Stimulated activated naive CD8-positive, alpha-beta T cell treated with anti-CD3 and anti-CD28 coated beads, Interleukin-15, amount 100 ng/mL, for 72 hours (primary cell): ENCODE measurements around the gene RBL1.
"Not testable (repeated sequence)": the region's sequence is repeated elsewhere in the genome, so short reads cannot be mapped to it uniquely, and the experiment has no call there.

Experiments
- ATAC-seq: fragments of 150-1000 bp; cut with Tn5 transposase; 2 replicates; pipeline ENCODE4 v1.10.0; 2021; ENCODE audit warnings: mild to moderate bottlenecking, moderate library complexity
- DNase-seq, 2 donors: peaks; one replicate each; pipeline ENCODE4 v3.0.0; 2021 to 2022
- H3K27ac Mint-ChIP-seq, 2 donors: one replicate each; pipeline ENCODE4 v1.8.0; 2022; ENCODE audit warnings: mild to moderate bottlenecking in 2 of 2, mixed read lengths in 2 of 2, moderate library complexity in 2 of 2
- H3K27me3 Mint-ChIP-seq: one replicate; pipeline ENCODE4 v1.8.0; 2022; ENCODE audit warnings: mixed read lengths
- H3K4me1 Mint-ChIP-seq: one replicate; pipeline ENCODE4 v1.8.0; 2022; ENCODE audit warnings: mild to moderate bottlenecking, mixed read lengths
- H3K4me3 Mint-ChIP-seq, 2 donors: one replicate each; pipeline ENCODE4 v1.8.0; 2022; ENCODE audit warnings: mild to moderate bottlenecking in 2 of 2, mixed read lengths in 2 of 2, moderate library complexity in 1 of 2
- H3K9me3 Mint-ChIP-seq, 2 donors: one replicate each; pipeline ENCODE4 v1.8.0; 2022; ENCODE audit warnings: mixed read lengths in 2 of 2

RBL1 gene

DNA sequence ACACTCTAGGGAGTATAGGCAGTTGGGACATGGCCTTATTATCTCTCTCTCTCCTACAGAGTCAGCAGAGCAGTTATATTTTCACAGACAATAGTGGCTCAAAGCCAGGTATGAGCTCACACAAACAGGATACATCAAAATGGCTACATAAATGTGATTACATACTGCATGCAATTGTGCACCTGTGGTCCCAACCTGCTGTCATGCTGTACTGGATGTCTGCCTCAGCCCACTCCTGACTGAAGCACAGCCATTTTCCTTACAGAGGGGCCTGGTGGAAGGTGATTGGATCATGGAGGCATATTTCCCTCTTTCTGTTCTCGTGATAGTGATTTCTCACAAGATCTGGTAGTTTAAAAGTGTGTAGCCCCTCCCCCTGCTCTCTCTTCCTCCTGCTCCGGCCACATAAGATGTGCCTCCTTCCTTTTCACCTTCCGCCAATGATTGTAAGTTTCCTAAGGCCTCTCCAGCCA is 107.3 kb downstream of the RBL1 start:
- Mint-ChIP-seq H3K4me1 (peaks cover 37% of the 10 kb centered on the region), H3K27me3 (no peaks in the 10 kb centered on the region), H3K9me3 (peaks cover 15 to 19% of the 10 kb centered on the region in 2 donors), H3K4me3 (peak overlapping the region; percentile 0 to 2), H3K27ac (peak overlapping the region; percentile 28 to 42)
- ATAC-seq (peak; percentile 73), DNase-seq (no peak)

GRCh38 chr20:36984257-36984638 is 111.5 kb downstream of the RBL1 start:
- peaks cover 7 to 9% of the 10 kb centered on the region in 2 donors for H3K9me3 Mint-ChIP-seq
- no peak for DNase-seq
- no peak overlapping the region for H3K27ac Mint-ChIP-seq
- peaks cover 23% of the 10 kb centered on the region for H3K4me1 Mint-ChIP-seq
- H3K27me3 Mint-ChIP-seq, result no peaks in the 10 kb centered on the region
- ATAC-seq, result no peak
- no peak overlapping the region for H3K4me3 Mint-ChIP-seq

DNA sequence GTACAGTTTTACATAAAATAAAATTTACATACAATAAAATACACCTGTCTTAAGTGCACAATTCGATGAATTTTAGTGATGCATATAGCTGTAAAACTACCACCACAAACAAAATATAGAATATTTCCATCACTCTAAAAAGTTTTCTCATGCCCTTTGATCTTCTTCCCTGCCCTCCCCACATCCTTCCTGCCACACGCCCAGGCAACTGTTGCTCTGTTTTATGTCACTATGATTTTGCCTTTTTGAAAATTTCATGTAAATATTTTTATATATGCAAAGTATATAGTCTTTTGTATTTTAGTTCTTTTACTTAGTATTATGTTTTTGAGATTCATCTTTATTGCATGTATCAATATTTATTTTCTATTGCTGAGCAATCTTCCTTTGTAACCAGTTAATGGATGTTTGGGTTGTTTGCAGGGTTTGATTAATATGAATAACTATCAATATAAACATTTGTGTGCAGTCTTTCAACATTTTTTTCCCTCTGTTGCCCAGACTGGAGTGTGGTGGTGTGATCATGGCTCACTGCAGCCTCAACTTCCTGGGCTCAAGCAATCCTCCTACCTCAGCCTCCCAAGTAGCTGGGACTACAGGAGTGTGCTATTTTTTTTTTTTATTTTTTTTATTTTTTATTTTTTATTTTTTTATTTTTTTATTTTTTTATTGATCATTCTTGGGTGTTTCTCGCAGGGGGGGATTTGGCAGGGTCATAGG is 120.5 kb downstream of the RBL1 start:
- peak overlapping the region in 1 of 2 donors; percentile 74 for H3K27ac Mint-ChIP-seq
- no peaks in the 10 kb centered on the region for H3K27me3 Mint-ChIP-seq
- H3K4me3 Mint-ChIP-seq, result peak overlapping the region; percentile 42 to 51
- peaks cover 2 to 6% of the 10 kb centered on the region in 2 donors for H3K9me3 Mint-ChIP-seq
- DNase-seq, result peak in 1 of 2 donors; percentile 48
- peaks cover 31% of the 10 kb centered on the region for H3K4me1 Mint-ChIP-seq
- ATAC-seq, result peak; percentile 94

DNA sequence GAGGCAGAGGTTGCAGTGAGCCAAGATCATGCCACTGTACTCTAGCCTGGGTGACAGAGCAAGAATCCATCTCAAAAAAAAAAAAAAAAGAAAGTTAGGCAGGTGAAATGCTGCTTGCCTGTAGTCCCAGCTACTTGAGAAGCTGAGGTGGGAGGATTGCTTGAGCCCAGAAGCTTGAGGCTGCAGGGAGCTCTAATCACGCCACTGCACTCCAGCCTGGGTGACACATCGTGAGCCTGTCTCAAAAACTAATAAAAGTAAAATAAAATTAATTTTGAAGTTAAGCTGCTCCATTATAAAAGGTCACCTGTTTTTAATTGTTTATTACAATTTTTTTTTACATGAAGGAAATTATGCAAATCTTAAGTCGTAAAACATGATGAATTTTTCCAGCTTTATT is 121.1 kb downstream of the RBL1 start:
- H3K27ac Mint-ChIP-seq, result no peak overlapping the region
- DNase-seq (no peak), ATAC-seq (no peak)
- H3K27me3 Mint-ChIP-seq, result no peaks in the 10 kb centered on the region
- H3K4me1 Mint-ChIP-seq, result peaks cover 37% of the 10 kb centered on the region
- peak overlapping the region in 1 of 2 donors; percentile 18 for H3K4me3 Mint-ChIP-seq
- H3K9me3 Mint-ChIP-seq, result peaks cover 8 to 12% of the 10 kb centered on the region in 2 donors

DNA sequence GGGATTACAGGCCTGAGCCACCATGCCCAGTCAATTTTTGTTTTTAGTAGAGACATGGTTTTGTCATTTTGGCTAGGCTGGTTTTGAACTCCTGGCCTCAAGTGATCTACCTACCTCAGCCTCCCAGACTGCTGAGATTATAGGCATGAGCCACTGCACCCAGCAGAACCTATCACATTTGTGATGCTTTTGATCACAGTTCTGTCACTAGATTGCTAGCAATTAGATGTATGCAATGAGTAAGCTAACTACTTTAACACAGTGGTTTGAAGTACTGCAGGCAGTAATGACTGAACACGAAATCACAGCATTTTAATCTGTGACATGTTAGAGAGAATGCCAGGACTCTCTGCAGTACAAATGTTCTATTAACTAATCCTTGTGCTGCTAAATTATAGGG is 124.7 kb downstream of the RBL1 start:
- DNase-seq (no peak), ATAC-seq (peak; percentile 64)
- Mint-ChIP-seq H3K9me3 (peaks cover 12 to 13% of the 10 kb centered on the region in 2 donors), H3K27ac (no peak overlapping the region), H3K27me3 (no peaks in the 10 kb centered on the region), H3K4me3 (no peak overlapping the region), H3K4me1 (peaks cover 64% of the 10 kb centered on the region)

DNA sequence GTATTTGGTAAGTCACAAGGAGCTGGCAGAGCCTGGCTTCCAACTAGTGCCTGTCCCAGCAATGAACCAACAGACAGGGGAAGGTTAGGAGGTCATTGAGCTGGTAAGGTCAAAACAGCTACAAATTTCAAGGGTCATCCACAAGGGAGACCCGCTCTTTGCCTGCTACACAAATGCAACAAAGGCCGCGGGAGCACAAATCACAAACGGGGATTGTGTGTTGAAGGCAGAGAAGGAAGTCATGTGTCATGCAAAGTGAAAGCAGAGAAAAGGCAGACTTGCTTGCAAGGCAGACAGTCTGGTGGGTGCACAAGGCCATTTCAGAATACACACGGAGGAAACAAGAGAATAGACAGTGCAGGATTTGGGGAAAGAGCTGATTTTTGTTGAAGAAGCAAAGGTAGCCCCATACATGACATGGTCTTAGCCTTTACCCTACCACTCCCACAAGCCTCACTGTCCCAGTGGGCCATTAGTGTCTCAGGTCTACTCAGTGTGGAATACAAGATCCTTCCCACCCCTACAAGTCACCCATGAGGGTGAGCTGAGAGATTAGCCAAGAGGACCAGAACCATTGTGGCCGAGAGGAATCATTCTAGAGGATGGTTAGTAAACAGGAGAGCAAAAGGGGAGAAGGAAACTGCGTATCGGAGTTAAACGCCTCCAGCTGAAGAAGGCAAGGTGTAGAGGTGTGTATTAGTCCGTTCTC is 126.2 kb downstream of the RBL1 start:
- H3K9me3 Mint-ChIP-seq, result peaks cover 12 to 13% of the 10 kb centered on the region in 2 donors
- ATAC-seq, result peak; percentile 60
- H3K4me3 Mint-ChIP-seq, result peak overlapping the region; percentile 63 to 71

DNA sequence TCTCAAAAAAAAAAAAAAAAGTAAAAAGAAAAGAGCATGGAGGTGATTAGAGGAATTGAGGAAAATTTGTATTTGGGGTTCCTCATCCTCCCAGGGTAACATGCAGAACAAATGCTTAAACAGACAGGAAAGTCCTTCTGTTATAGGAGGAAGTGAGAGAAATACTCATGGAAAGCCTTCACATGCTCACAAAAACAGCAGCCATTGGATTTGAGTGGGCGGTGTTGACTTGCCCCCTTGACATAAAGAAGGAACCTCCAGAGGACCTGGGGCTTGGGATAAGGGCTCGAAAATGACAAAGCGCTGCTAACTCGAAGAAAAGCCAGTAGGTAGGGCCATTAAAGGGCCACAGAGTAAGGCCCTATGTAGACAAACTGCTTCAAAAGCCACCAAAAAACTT is 126.7 kb downstream of the RBL1 start:
- Mint-ChIP-seq H3K4me1 (peaks cover 56% of the 10 kb centered on the region), H3K4me3 (peak overlapping the region; percentile 63 to 71), H3K27ac (peak overlapping the region; percentile 90), H3K27me3 (no peaks in the 10 kb centered on the region), H3K9me3 (peaks cover 12 to 13% of the 10 kb centered on the region in 2 donors)
- ATAC-seq (no peak), DNase-seq (no peak)

More for the DNA sequence above, 126.2 kb downstream of the RBL1 start:
- no peaks in the 10 kb centered on the region for H3K27me3 Mint-ChIP-seq
- peak; percentile 21 to 31 for DNase-seq
- peak overlapping the region; percentile 90 for H3K27ac Mint-ChIP-seq
- peaks cover 56% of the 10 kb centered on the region for H3K4me1 Mint-ChIP-seq

DNA sequence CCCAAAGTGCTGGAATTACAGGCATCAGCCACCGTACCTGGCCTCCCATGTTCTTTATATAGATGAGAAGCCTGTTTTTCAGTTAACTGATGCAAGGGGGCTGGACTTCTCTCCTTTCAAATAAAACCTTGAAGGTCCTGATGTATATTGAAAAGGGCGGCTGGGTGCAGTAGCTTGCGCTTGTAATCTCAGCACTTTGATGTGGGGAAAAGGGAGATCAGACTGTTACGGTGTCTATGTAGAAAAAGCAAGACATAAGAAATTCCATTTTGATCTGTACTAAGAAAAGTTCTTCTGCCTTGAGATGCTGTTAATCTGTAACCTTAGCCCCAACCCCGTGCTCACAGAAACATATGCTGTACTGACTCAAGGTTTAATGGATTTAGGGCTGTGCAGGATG is 128.2 kb downstream of the RBL1 start:
- Mint-ChIP-seq H3K4me3 (peak overlapping the region; percentile 8 to 34), H3K4me1 (peaks cover 56% of the 10 kb centered on the region), H3K27ac (peak overlapping the region in 1 of 2 donors; percentile 67), H3K27me3 (no peaks in the 10 kb centered on the region), H3K9me3 (peaks cover 17 to 18% of the 10 kb centered on the region in 2 donors)
- ATAC-seq (no peak), DNase-seq (no peak)

DNA sequence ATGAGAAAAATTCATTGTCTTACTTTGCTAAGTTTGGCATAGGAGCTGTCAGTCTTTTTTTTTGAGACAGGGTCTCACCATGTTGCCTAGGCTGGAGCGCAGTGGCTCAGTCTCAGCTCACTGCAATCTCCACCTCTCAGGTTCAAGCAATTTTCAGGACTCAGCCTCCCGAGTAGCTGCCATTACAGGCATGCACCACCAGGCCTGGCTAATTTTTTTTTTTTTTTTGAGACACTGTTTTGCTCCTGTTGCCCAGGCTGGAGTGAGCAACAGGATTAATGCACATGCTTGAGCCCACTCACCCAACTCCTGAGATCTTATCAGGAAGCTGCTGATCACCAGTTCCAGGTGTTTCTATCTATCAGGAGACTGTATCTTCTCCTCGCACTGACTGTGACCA is 128.8 kb downstream of the RBL1 start:
- DNase-seq, H3K27me3 Mint-ChIP-seq, H3K4me3 Mint-ChIP-seq, H3K27ac Mint-ChIP-seq: not testable (repeated sequence)
- Mint-ChIP-seq H3K4me1 (peaks cover 53% of the 10 kb centered on the region), H3K9me3 (peaks cover 19 to 21% of the 10 kb centered on the region in 2 donors)
- peak; percentile 53 for ATAC-seq

GRCh38 chr20:36962354-36962941 is 133.3 kb downstream of the RBL1 start:
- H3K27ac Mint-ChIP-seq, H3K9me3 Mint-ChIP-seq, DNase-seq, ATAC-seq, H3K4me3 Mint-ChIP-seq, H3K27me3 Mint-ChIP-seq: not testable (repeated sequence)
- H3K4me1 Mint-ChIP-seq, result peaks cover 11% of the 10 kb centered on the region

- Mint-ChIP-seq H3K4me3 (no peak overlapping the region), H3K27me3 (no peaks in the 10 kb centered on the region), H3K27ac (no peak overlapping the region), H3K9me3 (peaks cover 7% of the 10 kb centered on the region in 2 donors), H3K4me1 (peaks cover 17% of the 10 kb centered on the region)
- no peak for DNase-seq
- no peak for ATAC-seq
These were observed 136.6 kb downstream of the RBL1 start for GRCh38 chr20:36959242-36959641.

- no peak overlapping the region for H3K27ac Mint-ChIP-seq
- H3K4me1 Mint-ChIP-seq, result peaks cover 17% of the 10 kb centered on the region
- no peaks in the 10 kb centered on the region for H3K27me3 Mint-ChIP-seq
These were observed 137.7 kb downstream of the RBL1 start for GRCh38 chr20:36957875-36958667.

DNA sequence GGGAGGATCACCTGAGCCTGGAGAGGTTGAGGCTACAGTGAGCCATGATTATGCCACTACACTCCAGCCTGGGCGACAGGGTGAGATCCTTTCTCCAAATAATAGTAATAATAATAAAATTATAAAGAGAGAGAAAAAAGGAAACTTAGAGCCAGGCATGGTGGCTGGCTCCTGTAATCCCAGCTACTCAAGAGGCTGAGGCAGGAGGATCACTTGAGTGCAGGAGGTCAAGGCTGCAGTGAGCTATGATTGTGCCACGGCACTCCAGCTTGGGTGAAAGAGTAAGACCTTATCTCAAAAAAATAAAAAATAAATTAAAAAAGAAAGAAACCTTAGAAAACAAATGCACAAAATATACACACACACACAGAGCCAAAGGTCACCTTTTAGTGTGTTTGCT is 139.1 kb downstream of the RBL1 start:
- no peak for DNase-seq

More at GRCh38 chr20:36957875-36958667, 137.7 kb downstream of the RBL1 start:
- Mint-ChIP-seq H3K4me3 (no peak overlapping the region), H3K9me3 (peaks cover 6 to 7% of the 10 kb centered on the region in 2 donors)
- ATAC-seq (peak; percentile 49), DNase-seq (no peak)

GRCh38 chr20:36956016-36956415 is 139.8 kb downstream of the RBL1 start:
- peaks cover 20% of the 10 kb centered on the region for H3K4me1 Mint-ChIP-seq
- no peaks in the 10 kb centered on the region for H3K27me3 Mint-ChIP-seq
- peak overlapping the region in 1 of 2 donors; percentile 33 for H3K27ac Mint-ChIP-seq
- ATAC-seq (no peak), DNase-seq (no peak)
- H3K4me3 Mint-ChIP-seq, result no peak overlapping the region
- no peaks in the 10 kb centered on the region for H3K9me3 Mint-ChIP-seq

More for the DNA sequence above, 139.1 kb downstream of the RBL1 start:
- no peak for ATAC-seq
- no peaks in the 10 kb centered on the region for H3K27me3 Mint-ChIP-seq
- no peaks in the 10 kb centered on the region for H3K9me3 Mint-ChIP-seq
- H3K4me3 Mint-ChIP-seq, result no peak overlapping the region
- H3K27ac Mint-ChIP-seq, result no peak overlapping the region
- H3K4me1 Mint-ChIP-seq, result peaks cover 17% of the 10 kb centered on the region
